ENCODE measurements around the gene CHMP5. TPM values are rescaled to one million over a fixed set of nuclear protein-coding genes. Genes with fewer than 3 reads are reported as not detected.
A peak's percentile ranks its signal among the peaks of the same experiment; 100 is the strongest.

CHMP5 gene
- total and polyA plus RNA-seq, 8 donors = 14.1 to 39.2 (median 18.7) TPM

DNA sequence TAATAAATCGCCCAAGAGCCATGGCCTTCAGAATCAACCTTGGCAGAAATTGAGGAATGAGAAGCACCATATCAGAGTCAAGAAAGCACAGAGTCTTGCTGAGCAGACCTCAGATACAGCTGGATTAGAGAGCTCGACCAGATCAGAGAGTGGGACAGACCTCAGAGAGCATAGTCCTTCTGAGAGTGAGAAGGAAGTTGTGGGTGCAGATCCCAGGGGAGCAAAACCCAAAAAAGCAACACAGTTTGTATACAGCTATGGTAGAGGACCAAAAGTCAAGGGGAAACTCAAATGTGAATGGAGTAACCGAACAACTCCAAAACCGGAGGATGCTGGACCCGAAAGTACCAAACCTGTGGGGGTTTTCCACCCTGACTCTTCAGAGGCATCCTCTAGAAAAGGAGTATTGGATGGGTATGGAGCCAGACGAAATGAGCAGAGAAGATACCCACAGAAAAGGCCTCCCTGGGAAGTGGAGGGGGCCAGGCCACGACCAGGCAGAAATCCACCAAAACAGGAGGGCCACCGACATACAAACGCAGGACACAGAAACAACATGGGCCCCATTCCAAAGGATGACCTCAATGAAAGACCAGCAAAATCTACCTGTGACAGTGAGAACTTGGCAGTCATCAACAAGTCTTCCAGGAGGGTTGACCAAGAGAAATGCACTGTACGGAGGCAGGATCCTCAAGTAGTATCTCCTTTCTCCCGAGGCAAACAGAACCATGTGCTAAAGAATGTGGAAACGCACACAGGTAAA is 30.0 kb downstream of the CHMP5 start:
- Histone ChIP-seq H3K27me3 (no peaks in the 10 kb centered on the region), H3K27ac (no peak overlapping the region), H3K9me3 (no peaks in the 10 kb centered on the region), H3K4me3 (no peak overlapping the region), H3K36me3 (peaks cover 0 to 22% (median 7%) of the 10 kb centered on the region in 3 donors), H3K4me1 (peaks cover 16 to 69% (median 31%) of the 10 kb centered on the region in 3 donors)
- no peak for TF ChIP-seq CTCF (IDR thresholded peaks at IDR 0.05)
- no peak for DNase-seq
- no peak for FAIRE-seq
- intact Hi-C loops (cut with DNase I) = no loop called here
- WGBS, 2 donors = 89 to 94% methylated on average over 12 of the region's 12 CpGs
- no peak for ATAC-seq

DNA sequence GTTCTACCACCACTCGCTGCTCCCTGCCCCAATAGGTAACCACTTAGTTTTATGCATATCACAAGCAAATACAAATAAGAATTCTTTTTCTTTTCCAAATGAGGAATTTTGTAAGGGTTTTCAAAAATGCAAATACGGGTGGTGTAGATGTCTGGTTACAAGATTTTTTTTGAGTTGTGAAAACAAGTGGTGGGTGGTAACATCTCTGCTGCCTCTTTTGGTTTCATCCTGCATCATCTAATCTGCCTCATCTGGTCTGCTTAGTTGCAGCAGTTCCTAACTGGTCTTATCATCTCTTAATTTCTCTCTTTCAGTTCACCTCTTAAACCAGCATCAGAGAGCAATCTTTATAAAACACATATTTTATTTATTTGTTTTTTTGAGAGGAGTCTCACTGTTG is 30.7 kb downstream of the CHMP5 start:
- peaks cover 16 to 69% (median 31%) of the 10 kb centered on the region in 3 donors for H3K4me1 ChIP-seq
- H3K9me3 ChIP-seq = no peaks in the 10 kb centered on the region
- TF ChIP-seq CTCF (IDR thresholded peaks at IDR 0.05) = no peak
- FAIRE-seq (no peak), ATAC-seq (no peak), DNase-seq (no peak)
- no peak overlapping the region for H3K4me3 ChIP-seq
- no peaks in the 10 kb centered on the region for H3K27me3 ChIP-seq
- 93 to 95% methylated on average over 2 of the region's 2 CpGs for WGBS, 2 donors
- H3K27ac ChIP-seq = no peak overlapping the region
- peaks cover 0 to 22% (median 7%) of the 10 kb centered on the region in 3 donors for H3K36me3 ChIP-seq
- intact Hi-C loops (cut with DNase I) = no loop called here

GRCh38 chr9:33297432-33297831 is 32.6 kb downstream of the CHMP5 start:
- ATAC-seq (peak; percentile 41 to 82 (median 68)), FAIRE-seq (no peak), DNase-seq (peak in 3 of 6 donors; percentile 18 to 55 (median 23))
- TF ChIP-seq CTCF (IDR thresholded peaks at IDR 0.05) = no peak
- Histone ChIP-seq H3K27ac (peak overlapping the region in 1 of 4 donors; percentile 13), H3K9me3 (no peaks in the 10 kb centered on the region), H3K27me3 (no peaks in the 10 kb centered on the region), H3K36me3 (peaks cover 0 to 41% (median 9%) of the 10 kb centered on the region in 3 donors), H3K4me1 (peaks cover 9 to 58% (median 19%) of the 10 kb centered on the region in 3 donors), H3K4me3 (no peak overlapping the region)
- 18 to 25% methylated on average over 1 of the region's 1 CpG for WGBS, 2 donors
- intact Hi-C loops (cut with DNase I) = no loop called here

GRCh38 chr9:33300546-33300945 is 35.7 kb downstream of the CHMP5 start:
- FAIRE-seq (no peak), ATAC-seq (no peak), DNase-seq (no peak)
- Histone ChIP-seq H3K27me3 (no peaks in the 10 kb centered on the region), H3K27ac (no peak overlapping the region), H3K36me3 (peaks cover 4 to 60% (median 33%) of the 10 kb centered on the region in 3 donors), H3K4me1 (peaks cover 9 to 38% (median 11%) of the 10 kb centered on the region in 3 donors), H3K4me3 (no peak overlapping the region), H3K9me3 (no peaks in the 10 kb centered on the region)
- TF ChIP-seq CTCF (IDR thresholded peaks at IDR 0.05) = no peak
- WGBS, 2 donors = 93 to 94% methylated on average over 2 of the region's 2 CpGs
- intact Hi-C loops (cut with DNase I) = loop anchor here in 1 of 3 donors (10.0 kb wide), 2 partner anchors 46 to 164 kb away; no protein-coding TSS in a partner anchor

DNA sequence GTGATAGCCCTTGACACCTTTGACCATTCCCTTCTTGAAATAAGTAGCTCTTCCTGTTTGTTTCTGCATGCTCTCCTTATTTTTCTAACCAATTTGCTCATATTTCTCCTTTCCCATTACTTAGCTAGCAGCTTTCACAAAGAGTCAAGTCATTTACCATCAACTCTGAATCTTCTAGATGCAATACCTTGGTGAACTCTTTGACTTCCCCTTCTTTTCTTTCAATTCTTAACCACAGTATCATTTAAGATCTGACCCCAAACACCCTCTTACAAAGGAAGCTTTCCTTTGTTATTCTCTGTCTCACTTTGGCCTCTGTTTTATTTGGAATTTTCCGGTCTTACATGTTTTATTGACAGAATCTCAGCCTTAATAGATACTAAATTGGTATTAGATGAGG is 39.5 kb downstream of the CHMP5 start:
- H3K27me3 ChIP-seq = no peaks in the 10 kb centered on the region
- H3K27ac ChIP-seq = no peak overlapping the region
- ATAC-seq (no peak), DNase-seq (no peak), FAIRE-seq (no peak)
- H3K4me3 ChIP-seq = no peak overlapping the region
- H3K36me3 ChIP-seq = peaks cover 4 to 85% (median 36%) of the 10 kb centered on the region in 3 donors
- intact Hi-C loops (cut with DNase I) = loop anchor here in 1 of 3 donors (10.0 kb wide), 2 partner anchors 50 to 160 kb away; no protein-coding TSS in a partner anchor
- H3K4me1 ChIP-seq = peaks cover 0 to 1% (median 0%) of the 10 kb centered on the region in 3 donors
- no peak for TF ChIP-seq CTCF (IDR thresholded peaks at IDR 0.05)
- H3K9me3 ChIP-seq = no peaks in the 10 kb centered on the region
- WGBS, 2 donors = 95 to 97% methylated on average over 1 of the region's 1 CpG
